Epithelial cell of esophagus (primary cell): ENCODE data around the gene OR7C2.

Experiments
- DNase-seq: peaks from one replicate; pipeline ENCODE4 v3.0.0; 2010; ENCODE audit warnings: low read depth
- H3K4me3 ChIP-seq: 2 replicates; pipeline ENCODE4 v1.5.1; 2011; ENCODE audit warnings: mild to moderate bottlenecking, low read length, control low read depth
- CTCF ChIP-seq: IDR thresholded peaks from 2 replicates; pipeline ENCODE4 v1.5.1; 2011; ENCODE audit warnings: low read depth, mild to moderate bottlenecking, low read length, control low read depth, inconsistent platforms; ENCODE audit not compliant: insufficient read depth; ENCODE audit errors: missing control alignments

Gene OR7C2

GRCh38 chr19:14977128-14977527 lies 35.8 kb downstream of the OR7C2 start:
- no peak overlapping the region for H3K4me3 ChIP-seq

GRCh38 chr19:14978161-14978776 lies 37.0 kb downstream of the OR7C2 start:
- TF ChIP-seq CTCF = no peak
- H3K4me3 ChIP-seq = no peak overlapping the region
- no peak for DNase-seq

More at GRCh38 chr19:14977128-14977527, 35.8 kb downstream of the OR7C2 start:
- TF ChIP-seq CTCF = no peak
- no peak for DNase-seq

- no peak for TF ChIP-seq CTCF
- no peak within 1 kb of the TSS for H3K4me3 ChIP-seq
- no peak for DNase-seq
These were observed 38.4 kb downstream of the OR7C2 start, which contains the start of gene SLC1A6 for GRCh38 chr19:14979476-14980255. TSS of gene SLC1A6 (minus strand) at chr19:14979864. CDS start at chr19:14972910, 6,954 bp downstream.

- DNase-seq = no peak
These were observed 43.8 kb downstream of the OR7C2 start for GRCh38 chr19:14985133-14985532.

More at GRCh38 chr19:14985133-14985532, 43.8 kb downstream of the OR7C2 start:
- TF ChIP-seq CTCF = no peak
- H3K4me3 ChIP-seq = no peak overlapping the region
